ENCODE measurements around the gene AK6.

The AK6 gene

GRCh38 chr5:69369340-69370121, at the start of gene AK6, which contains the start of the genes RAD17 and TAF9:
Gene AK6 (minus strand): TSS chr5:69369520. CDS start chr5:69369490, 30 bp downstream.
Gene RAD17 (plus strand): TSS chr5:69369818. CDS start chr5:69372209, 2,391 bp downstream.
Gene TAF9 (minus strand): TSS chr5:69369520. CDS start chr5:69365737, 3,783 bp downstream.
- DNase-seq = peak; percentile 87 to 99 (median 94)
- intact Hi-C loops (cut with DNase I) = loop anchor here (1.0 to 5.0 kb wide), 2 partner anchors 137 to 275 kb away; partner anchors contain the start of genes CDK7 and SLC30A5

GRCh38 chr5:69418554-69418953, 49.2 kb upstream of the AK6 start:
- no peak for DNase-seq
- intact Hi-C loops (cut with DNase I) = no loop called here

GRCh38 chr5:69416699-69417098, 47.4 kb upstream of the AK6 start:
- intact Hi-C loops (cut with DNase I) = no loop called here

GRCh38 chr5:69416180-69416579, 46.9 kb upstream of the AK6 start:
- no peak for DNase-seq
- intact Hi-C loops (cut with DNase I) = no loop called here

More at GRCh38 chr5:69416699-69417098, 47.4 kb upstream of the AK6 start:
- DNase-seq = no peak

GRCh38 chr5:69415584-69415958, 46.3 kb upstream of the AK6 start:
- no peak for DNase-seq
- intact Hi-C loops (cut with DNase I) = no loop called here

GRCh38 chr5:69414885-69415583, 45.7 kb upstream of the AK6 start, which contains the start of gene MARVELD2:
Gene MARVELD2 (plus strand): TSS chr5:69415116. CDS start chr5:69419386, 4,270 bp downstream.
- intact Hi-C loops (cut with DNase I) = no loop called here

GRCh38 chr5:69404659-69405330, 35.5 kb upstream of the AK6 start:
- intact Hi-C loops (cut with DNase I) = no loop called here
- DNase-seq = no peak

More at GRCh38 chr5:69414885-69415583, 45.7 kb upstream of the AK6 start, which contains the start of gene MARVELD2:
- peak in 8 of 10 donors; percentile 4 to 91 (median 32) for DNase-seq

GRCh38 chr5:69378376-69378775, 9.1 kb upstream of the AK6 start:
- intact Hi-C loops (cut with DNase I) = no loop called here
- no peak for DNase-seq

- intact Hi-C loops (cut with DNase I) = loop anchor here (5.0 kb wide), 1 partner anchor 143 kb away; the partner anchor contains the start of gene CDK7
- DNase-seq = no peak
Observed at GRCh38 chr5:69374911-69375446, 5.7 kb upstream of the AK6 start.

GRCh38 chr5:69372394-69372793, 3.1 kb upstream of the AK6 start:
- intact Hi-C loops (cut with DNase I) = loop anchor here (5.0 kb wide), 1 partner anchor 140 kb away; the partner anchor contains the start of gene CDK7
- no peak for DNase-seq

GRCh38 chr5:69370335-69370734, 1.0 kb upstream of the AK6 start:
- DNase-seq = peak in 2 of 10 donors; percentile 65 to 72
- intact Hi-C loops (cut with DNase I) = loop anchor here (5.0 kb wide), 1 partner anchor 138 kb away; the partner anchor contains the start of gene CDK7

- intact Hi-C loops (cut with DNase I) = loop anchor here (1.0 kb wide), 1 partner anchor 274 kb away; the partner anchor contains the start of gene SLC30A5
- no peak for DNase-seq
Observed at GRCh38 chr5:69368458-69369339, 621 bp downstream of the AK6 start.

GRCh38 chr5:69367697-69368279, 1.5 kb downstream of the AK6 start:
- DNase-seq = no peak
- intact Hi-C loops (cut with DNase I) = no loop called here

- intact Hi-C loops (cut with DNase I) = no loop called here
- no peak for DNase-seq
Observed at GRCh38 chr5:69364850-69365249, 4.5 kb downstream of the AK6 start.

- intact Hi-C loops (cut with DNase I) = no loop called here
- no peak for DNase-seq
Observed at GRCh38 chr5:69364414-69364813, 4.9 kb downstream of the AK6 start.

GRCh38 chr5:69360442-69360841, 8.9 kb downstream of the AK6 start:
- intact Hi-C loops (cut with DNase I) = no loop called here

GRCh38 chr5:69359699-69360098, 9.6 kb downstream of the AK6 start:
- no peak for DNase-seq
- intact Hi-C loops (cut with DNase I) = loop anchor here (10.0 kb wide), 1 partner anchor 75 kb away; no protein-coding TSS in a partner anchor

More at GRCh38 chr5:69360442-69360841, 8.9 kb downstream of the AK6 start:
- DNase-seq = no peak

GRCh38 chr5:69350664-69351063, 18.7 kb downstream of the AK6 start:
- intact Hi-C loops (cut with DNase I) = loop anchor here (10.0 kb wide), 1 partner anchor 66 kb away; no protein-coding TSS in a partner anchor
- no peak for DNase-seq

GRCh38 chr5:69343083-69343482, 26.2 kb downstream of the AK6 start:
- intact Hi-C loops (cut with DNase I) = no loop called here
- no peak for DNase-seq

Data from posterior cingulate gyrus (tissue), 11 donors.